SKM-1 treated with dmso at 0.1 percent for 144 hours (cell line): ENCODE data around the gene BAG5.
"Not testable (repeated sequence)": the region's sequence is repeated elsewhere in the genome, so short reads cannot be mapped to it uniquely, and the experiment has no call there.

Source experiments
- DNase-seq: peaks from one replicate; lab custom pipeline; 2025; ENCODE audit not compliant: unreplicated experiment; lab: John Stamatoyannopoulos, UW

BAG5 gene

DNA sequence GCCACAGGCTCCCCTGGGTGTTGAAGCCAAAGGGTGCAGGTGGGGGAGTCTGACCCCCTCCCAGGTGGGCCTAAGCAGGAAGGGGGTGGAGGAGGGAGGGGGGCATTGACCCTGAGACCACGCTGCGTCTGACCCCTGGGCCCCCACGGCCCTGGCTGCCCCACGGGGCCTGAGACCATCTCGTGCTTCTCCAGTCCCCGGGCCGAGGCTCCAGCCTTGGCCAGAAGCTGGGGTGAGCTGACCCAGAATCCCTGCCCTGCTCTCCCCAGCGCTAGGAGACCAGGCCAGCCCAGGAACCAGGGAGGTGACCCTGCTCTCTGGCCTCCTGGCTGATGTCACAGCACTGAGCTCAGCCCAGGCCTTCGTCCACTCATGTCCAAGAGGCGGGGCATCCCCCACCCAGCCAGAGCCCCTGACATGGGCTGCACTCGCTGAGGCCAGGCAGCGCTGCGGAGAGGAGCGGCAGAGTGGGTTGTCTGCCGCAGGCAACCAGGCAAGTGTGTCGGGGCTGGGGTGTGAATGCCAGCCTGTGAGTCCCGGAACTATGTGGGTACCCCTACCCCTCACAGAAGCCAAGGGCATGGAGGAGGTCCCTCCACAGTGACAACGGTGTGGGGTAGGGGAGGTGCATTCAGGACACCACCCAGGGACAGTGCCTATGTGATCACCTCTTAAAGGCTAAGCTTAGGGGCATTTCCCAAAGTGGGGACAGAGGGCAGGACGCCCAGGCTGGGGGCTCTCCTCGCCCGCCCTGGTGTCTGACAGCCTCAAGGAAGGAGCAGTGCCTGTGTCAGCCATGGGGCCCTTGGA is 27.2 kb downstream of the BAG5 start:
- DNase-seq: no peak

DNA sequence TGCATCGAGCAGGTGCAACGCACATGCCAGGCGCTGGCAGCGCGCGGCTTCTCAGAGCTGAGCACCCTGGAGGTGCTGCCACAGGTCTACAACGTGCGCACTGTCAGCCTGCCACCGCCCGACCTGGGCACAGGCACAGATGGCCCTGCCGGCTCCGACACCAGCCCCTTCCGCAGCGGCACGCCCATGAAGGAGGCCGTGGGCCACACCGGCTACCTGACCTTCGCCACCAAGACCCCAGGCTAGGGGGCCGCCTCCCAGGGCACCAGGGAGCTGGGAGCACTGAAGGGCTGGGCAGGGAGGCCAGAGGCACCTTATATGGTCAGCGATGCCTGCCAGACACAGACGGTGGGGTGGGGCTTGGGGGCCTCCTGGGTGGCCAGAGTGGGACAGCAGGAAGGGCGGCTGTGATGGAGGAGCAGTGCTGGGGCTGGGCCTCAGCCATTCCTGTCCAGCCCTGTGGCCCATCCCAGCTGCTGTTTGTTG is 27.8 kb downstream of the BAG5 start:
- DNase-seq: no peak

DNA sequence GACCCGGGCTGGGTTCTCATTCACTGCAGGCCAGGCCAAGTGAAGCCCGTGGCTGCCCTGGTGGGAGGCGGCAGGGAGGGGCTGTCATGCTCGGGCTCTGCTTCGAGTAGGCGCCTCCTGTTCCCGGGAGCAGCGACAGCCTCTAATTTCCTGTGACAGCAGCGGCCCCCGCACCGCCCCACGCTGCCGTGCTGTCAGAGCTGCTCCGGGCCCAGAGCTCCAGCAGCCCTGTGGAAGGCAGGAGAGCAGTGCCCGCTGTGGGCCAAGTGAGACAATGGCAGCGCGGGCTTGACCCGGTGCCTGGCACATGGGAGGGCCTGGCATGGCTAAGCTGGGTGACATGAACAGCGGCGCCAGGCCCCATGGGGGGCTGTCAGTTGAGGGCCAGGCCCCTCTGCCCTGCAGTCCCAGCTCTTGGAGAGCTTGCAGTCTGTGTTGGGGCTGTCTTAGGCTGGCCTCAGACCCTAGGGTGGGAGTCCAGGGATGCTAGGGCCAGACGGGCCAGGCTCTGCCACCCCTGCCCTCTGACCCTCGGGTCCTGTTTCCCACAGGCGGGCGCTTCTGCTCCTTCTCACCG is 28.4 kb downstream of the BAG5 start:
- no peak for DNase-seq

DNA sequence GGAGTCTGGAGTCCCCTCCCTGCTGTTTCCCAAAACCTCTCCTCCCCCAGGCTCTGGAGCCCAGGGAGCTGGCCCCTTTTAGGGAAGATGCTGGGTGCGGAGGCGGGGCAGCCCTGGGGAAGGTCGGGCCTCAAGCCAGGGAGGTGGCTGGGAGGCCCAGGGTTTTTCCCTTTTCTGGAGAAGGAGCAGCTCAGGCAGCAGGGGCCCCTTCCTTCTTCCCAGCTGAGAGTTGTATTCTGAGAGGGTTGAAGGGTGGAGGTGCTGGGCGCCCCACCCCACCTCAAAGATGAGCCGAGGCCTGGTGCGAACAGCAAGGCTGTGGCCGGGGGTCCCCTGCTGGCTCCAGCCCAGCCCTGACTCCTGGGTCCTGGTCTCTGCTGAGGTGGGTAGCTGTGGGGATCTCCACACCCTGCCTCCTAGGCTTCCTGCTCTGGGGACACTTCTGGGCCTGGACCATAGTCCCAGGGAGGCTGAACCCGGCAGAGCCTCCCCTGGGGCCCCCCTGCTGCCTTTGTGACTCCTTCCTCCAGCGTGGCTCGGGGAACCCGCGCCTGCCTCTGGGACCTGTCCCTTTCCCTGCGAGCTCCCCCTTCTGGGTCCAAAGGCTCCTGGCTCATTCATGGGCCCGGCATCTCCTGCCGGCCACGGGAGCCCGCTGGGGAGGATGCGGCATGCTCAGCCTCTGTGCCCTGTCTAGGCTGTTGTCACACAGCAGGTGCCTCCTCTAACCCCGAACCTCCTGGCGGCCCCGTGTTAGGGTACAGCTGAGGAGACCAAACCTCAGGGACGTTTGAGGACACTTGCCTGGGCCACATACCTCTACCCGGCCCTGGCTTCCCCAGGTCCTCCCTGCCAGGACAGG is 29.1 kb downstream of the BAG5 start:
- no peak for DNase-seq

DNA sequence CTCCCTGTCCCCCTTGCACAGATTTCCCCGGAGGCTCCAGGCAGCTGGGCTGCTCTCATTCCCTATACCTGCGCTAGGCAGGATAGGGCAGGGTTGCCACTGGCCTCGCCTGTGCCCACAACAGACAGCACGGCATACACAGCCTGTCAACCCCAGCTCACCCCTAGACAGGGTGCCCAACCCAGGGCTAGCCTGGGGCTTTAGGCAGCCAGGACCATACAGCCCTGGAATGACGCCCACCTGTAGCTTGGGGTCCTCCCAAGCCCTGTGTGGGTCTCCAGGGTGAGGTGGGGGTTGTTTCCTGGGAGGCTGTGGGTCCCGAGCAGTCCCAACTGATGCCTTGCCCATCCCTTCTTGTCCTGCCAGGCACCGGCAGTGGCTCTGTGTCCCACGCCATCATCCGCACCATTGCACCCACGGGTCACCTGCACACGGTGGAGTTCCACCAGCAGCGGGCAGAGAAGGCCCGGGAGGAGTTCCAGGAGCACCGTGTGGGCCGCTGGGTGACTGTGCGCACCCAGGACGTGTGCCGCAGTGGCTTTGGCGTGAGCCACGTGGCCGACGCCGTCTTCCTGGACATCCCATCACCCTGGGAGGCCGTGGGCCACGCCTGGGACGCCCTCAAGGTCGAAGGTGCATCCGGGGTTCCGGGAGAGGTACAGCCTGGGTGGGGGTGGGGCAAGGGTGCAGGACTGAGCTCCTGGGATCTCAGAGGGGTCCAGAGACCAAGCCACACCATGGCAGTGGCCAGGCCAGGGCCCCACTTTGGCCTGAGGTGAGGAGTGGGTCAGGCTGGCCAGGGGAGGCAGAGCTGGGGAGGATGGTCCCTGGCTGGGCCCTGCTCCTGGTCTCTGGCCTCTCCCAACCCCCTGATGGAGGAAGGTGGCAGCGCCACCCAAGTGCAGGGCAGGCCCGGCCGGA is 30.0 kb downstream of the BAG5 start:
- DNase-seq: no peak

DNA sequence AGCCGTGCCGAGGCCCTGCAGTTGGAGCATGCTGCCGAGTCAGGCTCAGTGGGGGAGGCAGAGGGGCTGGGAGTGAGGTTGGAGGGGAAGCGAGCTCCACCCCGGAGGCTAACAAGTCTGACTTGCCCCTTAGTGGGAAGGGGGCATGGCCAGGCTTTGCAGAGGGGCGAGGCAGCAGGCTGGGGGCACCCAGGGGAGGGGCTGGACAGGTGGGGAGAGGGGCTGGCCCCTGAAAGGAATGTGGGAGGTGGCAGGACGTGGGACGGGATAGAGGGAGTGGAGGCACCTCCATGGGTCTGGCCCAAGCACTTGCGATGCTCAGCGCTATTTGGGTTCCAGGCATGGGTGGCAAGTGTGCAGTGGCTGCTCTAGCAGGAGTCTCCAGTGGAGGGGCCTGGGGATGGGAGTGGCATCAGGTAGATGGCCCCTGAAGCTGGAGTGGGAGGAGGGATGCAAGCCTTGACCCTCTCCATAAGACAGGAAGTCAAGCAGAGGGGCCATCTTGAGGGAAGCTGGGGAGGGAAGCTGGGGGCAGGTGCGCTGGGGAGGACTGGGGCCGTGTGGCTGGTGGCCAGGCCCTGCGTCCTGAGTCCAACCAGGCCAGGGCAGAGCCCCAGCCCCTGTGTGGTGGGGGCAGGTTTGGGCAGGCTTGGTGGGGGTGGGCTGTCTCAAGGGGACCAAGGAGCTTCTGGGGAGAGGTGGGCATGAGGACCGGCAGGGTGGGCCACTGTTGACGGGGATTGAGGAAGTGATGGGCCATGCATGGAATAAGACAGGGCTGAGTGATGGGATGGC is 30.8 kb downstream of the BAG5 start:
- no peak for DNase-seq

DNA sequence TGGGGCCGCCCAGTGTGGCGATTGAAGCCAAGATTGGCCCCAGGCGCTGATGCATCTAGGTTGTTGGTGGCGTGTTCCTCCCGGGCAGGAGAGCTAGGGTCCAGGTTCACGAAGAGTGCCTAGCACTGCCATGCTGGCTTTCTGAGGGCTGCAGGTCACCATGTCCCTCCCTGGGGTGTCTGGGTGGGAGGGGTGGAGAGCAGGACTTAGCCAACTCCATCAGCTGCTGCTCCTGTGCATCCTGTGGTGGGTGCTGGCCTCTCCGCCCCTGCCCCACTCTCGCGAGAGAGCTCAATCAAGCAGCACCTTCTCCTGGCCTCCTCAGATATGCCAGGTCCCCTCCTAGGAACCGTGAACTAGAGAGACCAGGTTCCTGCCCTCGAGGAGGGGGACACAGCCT is 31.6 kb downstream of the BAG5 start:
- no peak for DNase-seq

DNA sequence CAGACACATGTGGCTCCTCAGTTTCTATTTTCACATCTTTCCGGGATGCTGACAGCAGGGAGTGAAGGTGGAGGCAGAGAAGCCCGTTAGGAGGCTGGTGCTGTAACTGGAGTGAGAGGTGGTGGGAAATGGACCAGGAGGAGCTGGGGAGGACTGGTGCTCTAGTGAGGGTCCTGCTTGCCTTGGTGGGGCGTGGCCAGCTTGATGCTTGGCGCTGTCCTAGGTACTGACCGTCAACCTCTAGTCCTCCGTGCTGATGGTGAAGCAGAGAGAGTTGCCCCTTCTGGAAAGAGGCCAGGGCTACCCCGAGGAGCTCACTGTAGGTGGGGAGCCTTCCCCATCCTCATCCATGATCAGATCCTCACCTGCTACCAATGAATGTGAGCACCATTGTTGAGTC is 32.1 kb downstream of the BAG5 start:
- no peak for DNase-seq

DNA sequence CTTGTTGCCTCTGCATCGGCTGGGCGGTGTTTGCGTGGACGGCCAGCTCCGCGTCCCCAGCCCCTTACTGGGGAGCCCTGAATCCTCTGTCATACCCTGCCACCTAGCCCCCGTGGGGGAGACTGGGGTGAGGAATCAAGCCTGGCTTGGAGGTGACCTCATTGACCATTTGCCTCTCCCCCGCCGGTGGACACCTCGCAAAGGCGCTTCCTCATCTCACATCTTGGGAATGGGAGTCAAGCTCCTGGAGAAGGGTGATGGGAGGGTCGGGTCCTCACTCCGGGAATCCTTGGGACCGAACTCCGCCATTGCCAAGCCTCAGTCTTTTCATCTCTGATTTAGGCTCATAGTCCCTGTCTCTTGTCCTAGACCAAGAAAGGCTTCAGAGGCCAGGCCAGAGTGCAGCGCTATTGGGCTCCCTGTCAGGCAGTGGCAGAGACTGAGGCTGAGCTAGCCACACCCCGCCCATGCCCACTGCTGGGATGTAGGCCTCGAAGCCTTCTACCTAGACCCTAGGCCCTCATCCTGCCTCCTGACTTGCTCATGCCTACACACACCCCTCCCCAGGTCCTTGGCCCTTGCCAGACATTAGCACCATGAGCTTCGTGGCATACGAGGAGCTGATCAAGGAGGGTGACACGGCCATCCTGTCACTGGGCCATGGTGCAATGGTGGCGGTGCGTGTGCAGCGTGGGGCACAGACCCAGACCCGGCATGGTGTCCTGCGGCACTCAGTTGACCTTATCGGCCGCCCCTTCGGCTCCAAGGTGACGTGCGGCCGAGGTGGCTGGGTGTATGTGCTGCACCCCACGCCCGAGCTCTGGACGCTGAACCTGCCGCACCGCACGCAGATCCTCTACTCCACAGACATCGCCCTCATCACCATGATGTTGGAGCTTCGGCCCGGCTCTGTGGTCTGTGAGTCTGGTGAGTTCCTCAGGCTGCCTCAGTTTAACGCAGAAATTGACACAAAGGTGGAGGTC is 32.8 kb downstream of the BAG5 start:
- DNase-seq: no peak

DNA sequence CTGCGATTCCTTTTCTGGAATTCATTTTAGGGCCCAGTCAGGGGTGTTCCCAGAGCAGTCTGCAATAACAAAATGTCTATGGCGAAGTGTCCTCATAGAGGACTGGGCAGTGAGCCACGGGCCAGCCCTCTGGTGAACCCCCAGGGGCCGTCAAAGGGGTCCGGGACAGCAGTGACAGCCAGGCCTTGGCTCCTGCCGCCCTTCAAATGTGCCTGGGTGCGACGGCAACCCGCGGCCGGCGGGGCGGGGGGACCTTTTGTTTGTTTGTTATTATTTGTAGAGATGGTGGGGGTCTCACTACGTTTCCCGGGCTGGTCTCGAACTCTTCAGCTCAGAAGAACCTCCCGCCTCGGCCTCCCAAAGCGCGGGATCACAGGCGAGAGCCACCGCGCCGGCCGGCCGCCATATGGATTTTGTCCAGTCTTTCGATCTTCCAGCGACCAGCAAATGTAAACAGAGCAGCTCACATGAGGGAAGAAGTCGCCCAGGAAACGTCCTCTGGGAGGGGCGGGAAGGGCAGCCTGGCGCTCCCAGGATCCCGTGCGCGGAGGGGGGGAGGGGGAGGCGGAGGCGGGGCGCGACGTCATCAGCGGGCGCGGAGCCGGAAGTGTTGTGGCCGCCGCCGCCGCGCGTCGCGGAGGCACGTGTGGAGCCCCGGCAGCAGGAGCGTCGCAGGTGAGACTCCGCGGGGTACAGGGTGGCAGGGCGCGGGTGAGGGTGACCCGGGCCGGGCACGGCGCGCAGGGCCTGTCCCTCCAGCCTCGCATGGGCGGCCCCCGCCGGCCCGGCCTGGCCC is 33.7 kb downstream of the BAG5 start, which contains the start of gene TRMT61A:
TSS of gene TRMT61A (plus strand) at position 610 of the 796 bp plus-strand sequence. CDS start 783 bp downstream, outside the sequence.
- DNase-seq: peak; percentile 51

DNA sequence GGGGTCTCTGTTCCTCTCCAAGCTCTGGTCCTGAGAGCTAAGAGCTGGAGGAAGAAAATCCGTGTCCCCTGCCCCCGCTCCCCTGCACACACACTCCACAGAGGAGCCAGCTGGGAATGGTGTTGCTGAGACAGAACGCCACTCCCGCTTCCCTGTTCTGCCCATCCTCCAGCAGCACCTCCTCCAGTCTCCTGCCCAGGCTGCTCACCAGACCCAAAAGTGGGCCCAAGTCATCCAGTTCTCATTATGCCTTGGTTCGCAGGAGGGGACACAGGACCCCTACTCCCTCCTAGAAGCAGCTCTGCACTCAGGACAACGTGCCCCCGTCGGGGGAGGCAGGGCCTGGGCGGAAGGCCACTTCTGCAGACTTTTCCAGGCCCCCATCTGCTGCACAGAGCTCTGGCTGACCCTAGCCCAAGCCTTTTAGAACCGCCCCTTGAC is 34.3 kb downstream of the BAG5 start:
- no peak for DNase-seq

DNA sequence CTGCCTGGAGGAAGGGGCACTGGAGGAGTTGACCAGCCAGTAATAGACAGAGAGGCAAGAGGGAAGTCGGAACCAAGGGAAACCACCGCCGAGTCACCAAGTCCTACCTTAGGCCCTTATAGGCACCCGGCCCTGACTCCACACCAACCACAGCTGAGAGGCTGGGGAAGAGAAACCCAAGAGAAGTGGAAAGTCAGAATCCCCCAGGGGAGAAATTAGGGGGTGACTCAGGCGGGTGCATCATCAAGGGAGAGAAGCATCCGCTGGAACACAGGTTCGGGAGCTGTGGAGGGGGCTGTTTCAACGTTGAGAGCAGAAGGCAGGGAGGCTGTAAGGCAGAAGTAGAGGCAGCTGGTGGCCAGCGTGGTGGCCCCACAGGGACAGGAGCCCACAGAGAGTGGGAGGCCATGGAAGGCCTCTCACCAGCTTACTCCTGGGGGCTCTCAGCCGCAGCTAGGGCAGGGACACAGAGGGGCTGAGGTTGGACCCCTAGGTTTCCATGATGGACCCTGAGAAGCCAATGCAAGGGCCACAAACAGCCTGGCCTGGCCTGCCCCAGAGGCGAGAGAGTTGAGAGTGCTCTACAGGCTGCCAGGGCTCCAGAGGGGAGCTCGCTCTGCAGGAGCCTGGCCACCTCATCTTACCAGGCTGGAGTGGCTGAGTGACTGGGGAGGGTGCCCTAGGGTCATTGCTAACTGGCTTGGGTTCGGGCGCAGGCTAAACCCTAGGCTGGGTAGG is 34.9 kb downstream of the BAG5 start:
- no peak for DNase-seq

DNA sequence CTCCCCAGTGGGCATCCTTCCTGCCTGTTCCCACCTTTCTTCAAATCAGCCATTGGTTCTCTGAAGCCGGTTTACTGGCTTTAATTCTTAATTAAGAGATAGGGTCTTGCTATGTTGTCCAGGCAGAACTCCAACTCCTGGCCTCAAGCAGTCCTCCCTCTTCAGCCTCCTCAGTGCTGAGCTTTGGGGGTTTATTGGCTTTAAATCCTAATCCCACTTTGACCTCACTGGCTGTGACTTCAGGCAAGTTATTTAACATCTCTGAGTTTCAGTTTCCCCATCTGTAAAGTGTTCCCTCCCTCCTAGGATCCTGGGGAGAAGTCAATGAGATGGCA is 35.6 kb downstream of the BAG5 start:
- no peak for DNase-seq

DNA sequence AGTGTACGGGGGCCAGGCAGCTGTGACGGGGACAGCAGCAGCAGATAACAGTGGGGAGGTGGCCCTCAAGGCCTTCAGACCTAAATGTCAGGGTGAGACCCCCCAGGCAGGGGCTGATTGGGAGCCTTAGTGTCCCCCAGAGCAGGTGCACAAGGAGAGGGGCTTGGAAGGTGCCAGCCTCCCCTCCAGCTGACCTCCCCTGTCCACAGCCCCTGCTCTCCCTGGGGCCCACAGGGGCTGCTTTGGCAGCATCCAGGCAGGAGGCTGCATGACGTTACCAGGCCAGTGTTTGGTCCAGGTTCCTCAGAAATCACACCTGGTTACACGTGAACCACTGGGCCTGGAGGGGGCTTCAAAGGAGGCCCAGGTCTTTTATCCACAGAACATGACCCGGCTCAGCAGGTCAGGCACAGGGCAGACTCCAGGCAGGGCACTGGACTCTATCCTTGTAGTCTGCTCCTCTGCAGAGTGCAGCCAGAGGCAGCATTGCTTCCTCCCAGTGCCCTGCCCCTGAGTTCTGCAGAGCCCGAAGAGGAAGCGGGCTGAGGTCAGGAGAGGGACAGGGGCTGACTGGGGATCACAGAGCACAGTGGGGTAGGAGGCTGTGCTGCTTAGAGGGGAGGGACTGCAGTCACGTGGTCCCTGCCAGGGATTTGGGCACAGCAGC is 36.1 kb downstream of the BAG5 start:
- DNase-seq: peak; percentile 30

DNA sequence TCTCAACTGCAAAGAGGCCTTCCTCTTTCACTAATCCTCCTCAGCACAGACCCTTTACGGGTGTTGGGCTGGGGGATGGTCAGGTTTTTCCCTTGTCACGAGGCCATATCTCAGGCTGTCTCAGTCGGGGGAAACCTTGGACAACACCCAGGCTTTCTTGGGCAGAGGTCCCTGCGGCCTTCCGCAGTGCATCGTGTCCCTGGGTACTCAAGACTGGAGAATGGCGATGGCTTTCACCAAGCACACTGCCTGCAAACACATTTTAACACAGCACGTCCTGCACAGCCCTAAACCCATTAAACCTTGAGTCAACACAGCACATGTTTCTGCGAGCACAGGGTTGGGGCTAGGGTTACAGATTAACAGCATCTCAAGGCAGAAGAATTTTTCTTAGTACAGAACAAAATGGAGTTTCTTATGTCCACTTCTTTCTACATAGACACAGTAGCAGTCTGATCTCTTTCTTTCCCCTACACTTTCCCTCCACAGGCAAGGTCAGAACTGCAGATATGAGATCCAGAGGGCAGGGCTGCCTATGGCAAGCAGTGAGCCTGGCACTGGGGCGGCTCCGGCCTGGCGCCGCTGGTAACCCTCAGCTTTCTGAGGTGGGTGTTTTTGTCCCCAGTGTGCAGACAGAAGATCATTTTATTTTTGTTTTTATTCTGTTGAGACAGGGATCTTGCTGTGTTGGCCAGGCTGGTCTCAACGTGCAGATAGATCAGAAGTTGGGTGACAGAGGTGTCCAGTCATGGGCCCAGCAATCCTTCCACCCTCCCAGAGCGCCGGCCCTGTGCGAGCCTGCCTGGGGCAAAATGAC is 36.8 kb downstream of the BAG5 start:
- DNase-seq: not testable (repeated sequence)
